ENCODE data around the gene PKN1. TPM values are rescaled to one million over a fixed set of nuclear protein-coding genes. Genes with fewer than 3 reads are reported as not detected.

PKN1 gene
- total and polyA plus RNA-seq, 4 donors, result 84.3 to 197 (median 121) TPM

GRCh38 chr19:14479975-14480699 lies 47.0 kb downstream of the PKN1 start:
- 53 to 60% methylated on average over 37 to 43 of the region's 43 CpGs for WGBS, 2 donors
- DNase-seq (peak; percentile 60 to 78 (median 71)), ATAC-seq (ENCODE audit: insufficient read depth, low FRiP score) (peak; percentile 38)
- no peak overlapping the region for H3K9ac ChIP-seq (ENCODE audit: insufficient read depth in 1 of 2, low read length in 2 of 2)
- peaks cover 0 to 55% (median 19%) of the 10 kb centered on the region in 5 donors for H3K4me1 ChIP-seq (ENCODE audit: control insufficient read depth in 5 of 5, insufficient read depth in 5 of 5, low read length in 5 of 5)
- no peaks in the 10 kb centered on the region for H3K27me3 ChIP-seq (ENCODE audit: control insufficient read depth in 3 of 3, insufficient read depth in 3 of 3, low read length in 2 of 3)
- TF ChIP-seq, protein P1, sequence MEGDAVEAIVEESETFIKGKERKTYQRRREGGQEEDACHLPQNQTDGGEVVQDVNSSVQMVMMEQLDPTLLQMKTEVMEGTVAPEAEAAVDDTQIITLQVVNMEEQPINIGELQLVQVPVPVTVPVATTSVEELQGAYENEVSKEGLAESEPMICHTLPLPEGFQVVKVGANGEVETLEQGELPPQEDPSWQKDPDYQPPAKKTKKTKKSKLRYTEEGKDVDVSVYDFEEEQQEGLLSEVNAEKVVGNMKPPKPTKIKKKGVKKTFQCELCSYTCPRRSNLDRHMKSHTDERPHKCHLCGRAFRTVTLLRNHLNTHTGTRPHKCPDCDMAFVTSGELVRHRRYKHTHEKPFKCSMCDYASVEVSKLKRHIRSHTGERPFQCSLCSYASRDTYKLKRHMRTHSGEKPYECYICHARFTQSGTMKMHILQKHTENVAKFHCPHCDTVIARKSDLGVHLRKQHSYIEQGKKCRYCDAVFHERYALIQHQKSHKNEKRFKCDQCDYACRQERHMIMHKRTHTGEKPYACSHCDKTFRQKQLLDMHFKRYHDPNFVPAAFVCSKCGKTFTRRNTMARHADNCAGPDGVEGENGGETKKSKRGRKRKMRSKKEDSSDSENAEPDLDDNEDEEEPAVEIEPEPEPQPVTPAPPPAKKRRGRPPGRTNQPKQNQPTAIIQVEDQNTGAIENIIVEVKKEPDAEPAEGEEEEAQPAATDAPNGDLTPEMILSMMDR (IDR thresholded peaks at IDR 0.05; ENCODE audit: control extremely low read depth, extremely low read depth), result peak; percentile 69
- H3K36me3 ChIP-seq (ENCODE audit: control insufficient read depth in 4 of 4, insufficient read depth in 4 of 4, low read length in 4 of 4), result peaks cover 3 to 43% (median 15%) of the 10 kb centered on the region in 4 donors
- H3K9me3 ChIP-seq (ENCODE audit: control insufficient read depth in 4 of 4, insufficient read depth in 3 of 4, low read length in 3 of 4), result peaks cover 0 to 5% (median 0%) of the 10 kb centered on the region in 4 donors
- no peak overlapping the region for H3K27ac ChIP-seq (ENCODE audit: low read depth in 1 of 2, low read length in 1 of 2)
- no peak overlapping the region for H3K4me3 ChIP-seq

GRCh38 chr19:14480700-14481079 lies 47.6 kb downstream of the PKN1 start:
- no peak for ATAC-seq (ENCODE audit: insufficient read depth, low FRiP score)
- 82 to 94% methylated on average over 5 of the region's 5 CpGs for whole genome bisulfite sequencing, 2 donors

GRCh38 chr19:14482172-14482941 lies 49.3 kb downstream of the PKN1 start:
- Histone ChIP-seq H3K9me3 (ENCODE audit: control insufficient read depth in 4 of 4, insufficient read depth in 3 of 4, low read length in 3 of 4) (peaks cover 0 to 3% (median 0%) of the 10 kb centered on the region in 4 donors), H3K27me3 (ENCODE audit: control insufficient read depth in 3 of 3, insufficient read depth in 3 of 3, low read length in 2 of 3) (no peaks in the 10 kb centered on the region), H3K4me3 (no peak overlapping the region), H3K9ac (ENCODE audit: insufficient read depth in 1 of 2, low read length in 2 of 2) (no peak overlapping the region), H3K4me1 (ENCODE audit: control insufficient read depth in 5 of 5, insufficient read depth in 5 of 5, low read length in 5 of 5) (peaks cover 0 to 33% (median 12%) of the 10 kb centered on the region in 5 donors), H3K36me3 (ENCODE audit: control insufficient read depth in 4 of 4, insufficient read depth in 4 of 4, low read length in 4 of 4) (peaks cover 3 to 42% (median 18%) of the 10 kb centered on the region in 4 donors), H3K27ac (ENCODE audit: low read depth in 1 of 2, low read length in 1 of 2) (no peak overlapping the region)
- DNase-seq (no peak), ATAC-seq (ENCODE audit: insufficient read depth, low FRiP score) (no peak)
- WGBS, 2 donors, result 95% methylated on average over 18 of the region's 18 CpGs
- TF ChIP-seq, protein P1 (IDR thresholded peaks at IDR 0.05; ENCODE audit: control extremely low read depth, extremely low read depth), result no peak

More at GRCh38 chr19:14480700-14481079, 47.6 kb downstream of the PKN1 start:
- H3K27me3 ChIP-seq (ENCODE audit: control insufficient read depth in 3 of 3, insufficient read depth in 3 of 3, low read length in 2 of 3), result no peaks in the 10 kb centered on the region
- H3K9me3 ChIP-seq (ENCODE audit: control insufficient read depth in 4 of 4, insufficient read depth in 3 of 4, low read length in 3 of 4), result peaks cover 0 to 5% (median 0%) of the 10 kb centered on the region in 4 donors
- peaks cover 3 to 43% (median 16%) of the 10 kb centered on the region in 4 donors for H3K36me3 ChIP-seq (ENCODE audit: control insufficient read depth in 4 of 4, insufficient read depth in 4 of 4, low read length in 4 of 4)
- H3K9ac ChIP-seq (ENCODE audit: insufficient read depth in 1 of 2, low read length in 2 of 2), result no peak overlapping the region
- H3K4me1 ChIP-seq (ENCODE audit: control insufficient read depth in 5 of 5, insufficient read depth in 5 of 5, low read length in 5 of 5), result peaks cover 0 to 50% (median 19%) of the 10 kb centered on the region in 5 donors
- TF ChIP-seq, protein P1 (IDR thresholded peaks at IDR 0.05; ENCODE audit: control extremely low read depth, extremely low read depth), result no peak
- DNase-seq, result no peak
- H3K4me3 ChIP-seq, result no peak overlapping the region
- H3K27ac ChIP-seq (ENCODE audit: low read depth in 1 of 2, low read length in 1 of 2), result no peak overlapping the region

Measured in lung (tissue), 12 donors.